Progenitor cell of endocrine pancreas (in vitro differentiated cells): ENCODE measurements around the gene ADCY5. TPM values are rescaled to one million over a fixed set of nuclear protein-coding genes. Genes with fewer than 3 reads are reported as not detected.

Experiments used
- DNase-seq: peaks from one replicate; pipeline ENCODE4 v3.0.0; 2021; ENCODE audit warnings: low spot score; ENCODE audit not compliant: unreplicated experiment
- H3K27ac Mint-ChIP-seq: 2 replicates; pipeline ENCODE4 v1.8.0; 2021; ENCODE audit warnings: mild to moderate bottlenecking, moderate library complexity, mixed read lengths
- H3K27me3 Mint-ChIP-seq: 2 replicates; pipeline ENCODE4 v1.8.0; 2021; ENCODE audit warnings: mixed read lengths
- H3K36me3 Mint-ChIP-seq: 2 replicates; pipeline ENCODE4 v1.8.0; 2022; ENCODE audit warnings: mixed read lengths; ENCODE audit not compliant: insufficient read depth
- H3K4me1 Mint-ChIP-seq: 2 replicates; pipeline ENCODE4 v1.8.0; 2021; ENCODE audit warnings: low read depth, mixed read lengths
- H3K4me3 Mint-ChIP-seq: 2 replicates; pipeline ENCODE4 v1.8.0; 2021; ENCODE audit warnings: low read depth, mild to moderate bottlenecking, moderate library complexity, mixed read lengths
- H3K9me3 Mint-ChIP-seq: 2 replicates; pipeline ENCODE4 v1.8.0; 2021; ENCODE audit warnings: low read depth, mixed read lengths
- total RNA-seq: library from RNA; stranded (reverse); gene quantifications from 2 replicates; pipeline ENCODE4 v1.2.1, GENCODE V29; 2021
- TF ChIP-seq, protein P1 (sequence below): fragments of 200-600 bp; sonication (generic); IDR thresholded peaks from one replicate; pipeline ENCODE4 v1.5.0; 2021; ENCODE audit warnings: antibody characterized with exemption, mild to moderate bottlenecking; ENCODE audit not compliant: unreplicated experiment

Gene ADCY5
- total RNA-seq, 1 donor from 2014 or later, result 33.8 TPM

DNA sequence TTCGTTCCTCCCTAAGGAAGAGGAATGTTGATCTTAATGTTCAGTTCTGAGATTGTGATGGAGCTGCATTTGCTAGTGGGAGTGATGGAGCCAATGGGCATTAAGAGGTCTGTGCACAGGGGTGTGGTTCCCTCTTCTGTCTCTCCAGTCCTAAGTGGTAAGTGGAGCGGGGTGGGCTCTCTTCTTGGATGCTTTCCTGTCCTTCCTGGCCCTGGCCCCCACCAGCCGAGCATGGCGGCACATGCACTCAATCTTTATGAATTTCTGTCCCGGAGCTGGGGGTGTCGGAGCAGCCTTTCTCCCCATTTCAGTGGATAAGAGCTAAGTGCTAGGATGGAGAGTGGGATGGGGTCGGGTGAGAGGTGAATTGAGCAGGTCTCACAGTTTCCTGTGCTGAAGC lies 37.6 kb upstream of the ADCY5 start:
- no peak overlapping the region for H3K4me3 Mint-ChIP-seq
- H3K27ac Mint-ChIP-seq, result no peak overlapping the region
- DNase-seq, result no peak
- H3K4me1 Mint-ChIP-seq, result peaks cover 14% of the 10 kb centered on the region
- peaks cover 5% of the 10 kb centered on the region for H3K36me3 Mint-ChIP-seq
- TF ChIP-seq, protein P1, sequence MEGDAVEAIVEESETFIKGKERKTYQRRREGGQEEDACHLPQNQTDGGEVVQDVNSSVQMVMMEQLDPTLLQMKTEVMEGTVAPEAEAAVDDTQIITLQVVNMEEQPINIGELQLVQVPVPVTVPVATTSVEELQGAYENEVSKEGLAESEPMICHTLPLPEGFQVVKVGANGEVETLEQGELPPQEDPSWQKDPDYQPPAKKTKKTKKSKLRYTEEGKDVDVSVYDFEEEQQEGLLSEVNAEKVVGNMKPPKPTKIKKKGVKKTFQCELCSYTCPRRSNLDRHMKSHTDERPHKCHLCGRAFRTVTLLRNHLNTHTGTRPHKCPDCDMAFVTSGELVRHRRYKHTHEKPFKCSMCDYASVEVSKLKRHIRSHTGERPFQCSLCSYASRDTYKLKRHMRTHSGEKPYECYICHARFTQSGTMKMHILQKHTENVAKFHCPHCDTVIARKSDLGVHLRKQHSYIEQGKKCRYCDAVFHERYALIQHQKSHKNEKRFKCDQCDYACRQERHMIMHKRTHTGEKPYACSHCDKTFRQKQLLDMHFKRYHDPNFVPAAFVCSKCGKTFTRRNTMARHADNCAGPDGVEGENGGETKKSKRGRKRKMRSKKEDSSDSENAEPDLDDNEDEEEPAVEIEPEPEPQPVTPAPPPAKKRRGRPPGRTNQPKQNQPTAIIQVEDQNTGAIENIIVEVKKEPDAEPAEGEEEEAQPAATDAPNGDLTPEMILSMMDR, result no peak
- peaks cover 4% of the 10 kb centered on the region for H3K27me3 Mint-ChIP-seq
- H3K9me3 Mint-ChIP-seq, result no peaks in the 10 kb centered on the region

DNA sequence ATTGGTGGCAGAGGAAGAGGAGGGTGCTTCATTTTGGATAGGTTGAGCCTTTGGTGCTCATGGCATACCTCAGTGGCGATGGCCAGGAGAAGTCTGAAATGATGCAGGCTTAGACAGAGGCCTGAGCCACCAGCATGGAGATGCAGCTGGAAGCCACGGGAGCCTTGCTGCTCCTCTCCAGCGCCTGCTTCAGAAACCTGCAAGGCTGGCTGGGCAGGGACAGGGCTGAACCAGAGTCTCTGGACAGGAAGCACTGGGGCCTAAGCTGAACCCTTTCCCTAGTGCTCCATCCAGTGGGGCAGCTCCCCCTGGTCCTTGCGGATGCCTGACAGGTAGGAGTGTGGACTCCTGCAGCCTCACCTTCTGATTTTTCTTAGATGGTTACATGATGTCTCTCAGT lies 36.7 kb upstream of the ADCY5 start:
- Mint-ChIP-seq H3K4me3 (no peak overlapping the region), H3K36me3 (peaks cover 1% of the 10 kb centered on the region), H3K4me1 (peaks cover 14% of the 10 kb centered on the region), H3K27me3 (peaks cover 4% of the 10 kb centered on the region), H3K27ac (no peak overlapping the region), H3K9me3 (no peaks in the 10 kb centered on the region)
- DNase-seq, result no peak
- TF ChIP-seq, protein P1, result no peak

GRCh38 chr3:123483146-123483545 lies 34.3 kb upstream of the ADCY5 start:
- H3K9me3 Mint-ChIP-seq, result no peaks in the 10 kb centered on the region
- H3K36me3 Mint-ChIP-seq, result peaks cover 1% of the 10 kb centered on the region
- no peak overlapping the region for H3K27ac Mint-ChIP-seq
- TF ChIP-seq, protein P1, result no peak
- H3K4me3 Mint-ChIP-seq, result no peak overlapping the region
- no peak for DNase-seq
- H3K4me1 Mint-ChIP-seq, result peaks cover 13% of the 10 kb centered on the region
- peaks cover 4% of the 10 kb centered on the region for H3K27me3 Mint-ChIP-seq

- Mint-ChIP-seq H3K9me3 (no peaks in the 10 kb centered on the region), H3K27ac (no peak overlapping the region), H3K36me3 (peaks cover under 1% of the 10 kb centered on the region), H3K4me3 (no peak overlapping the region), H3K4me1 (peaks cover 10% of the 10 kb centered on the region), H3K27me3 (peaks cover 4% of the 10 kb centered on the region)
- no peak for DNase-seq
- TF ChIP-seq, protein P1, result no peak
Measured at GRCh38 chr3:123481722-123482457, 33.0 kb upstream of the ADCY5 start.

GRCh38 chr3:123481071-123481470 lies 32.2 kb upstream of the ADCY5 start:
- Mint-ChIP-seq H3K9me3 (no peaks in the 10 kb centered on the region), H3K36me3 (no peaks in the 10 kb centered on the region), H3K27me3 (peaks cover 4% of the 10 kb centered on the region), H3K27ac (no peak overlapping the region), H3K4me3 (no peak overlapping the region), H3K4me1 (peaks cover 9% of the 10 kb centered on the region)
- no peak for DNase-seq
- TF ChIP-seq, protein P1, result no peak
